ENCODE measurements around the gene MVB12B. TPM values are rescaled to one million over a fixed set of nuclear protein-coding genes. Genes with fewer than 3 reads are reported as not detected.

Gene MVB12B
- total and polyA plus RNA-seq, 2 of the 8 experiments (the other 6 are each of a cell fraction or from before 2014, with no cell fraction given), result 2.6 to 5.0 TPM

DNA sequence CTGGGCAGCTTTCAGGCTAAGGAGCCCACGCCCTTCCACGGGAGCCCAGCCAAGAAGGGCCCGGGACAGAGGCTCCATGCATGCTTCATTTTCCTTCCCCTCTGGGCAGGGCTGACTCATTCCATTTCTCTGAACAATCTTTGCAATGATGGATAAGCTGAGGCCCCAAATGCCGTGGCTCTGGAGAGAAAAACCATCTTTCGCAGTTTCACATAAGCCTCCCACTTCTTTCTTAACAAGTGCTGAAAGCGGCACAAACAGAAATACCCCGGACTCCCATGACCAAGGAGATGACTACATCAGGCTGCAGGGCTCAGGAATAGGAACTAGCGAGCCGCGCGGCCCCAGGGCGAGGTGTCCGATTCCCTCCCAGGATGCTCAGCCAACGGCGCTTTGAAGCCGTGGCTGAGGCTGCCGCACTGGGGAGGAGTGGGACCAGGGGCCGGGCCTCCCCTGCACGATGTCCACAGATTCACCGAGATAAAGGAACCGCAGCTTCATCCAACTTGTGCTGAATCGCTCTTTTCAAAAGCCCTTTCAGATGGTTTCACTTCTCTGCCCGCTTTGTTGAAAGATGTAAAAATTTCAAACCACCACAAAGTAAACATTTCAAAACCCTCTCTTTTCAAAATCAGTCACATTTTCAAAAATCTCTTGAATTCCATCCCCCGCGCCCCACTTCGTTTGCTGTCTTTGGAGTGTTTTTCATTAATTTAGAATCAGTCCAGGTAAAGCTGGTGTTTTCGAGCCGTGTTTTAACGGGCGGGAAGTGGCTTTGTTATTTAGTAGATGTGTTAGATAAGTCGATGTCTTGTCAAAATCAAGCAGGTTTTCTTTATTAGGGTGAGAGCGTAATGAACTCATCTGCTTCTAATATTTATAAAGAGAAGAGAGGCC, 190.6 kb downstream of the MVB12B start:
- Histone ChIP-seq H2BK5ac (ENCODE audit: low read depth, low read length) (no peak overlapping the region), H3K36me3 (ENCODE audit: control insufficient read depth in 2 of 4, insufficient read depth in 4 of 4, low read length in 3 of 4) (no peaks in the 10 kb centered on the region), H3K9ac (replicated peaks in 1 of 4; ENCODE audit: extremely low read depth in 1 of 4, low read depth in 3 of 4, low read length in 3 of 4) (no peak overlapping the region), H3K14ac (ENCODE audit: insufficient read length) (no peak overlapping the region), H3K18ac (ENCODE audit: extremely low read depth, low read length) (no peak overlapping the region), H3K4me2 (ENCODE audit: insufficient read depth in 1 of 2, low read depth in 2 of 2, low read length in 2 of 2) (0 out of 4 replicates have a peak overlapping the region, but pooled peaks of 1 of the 2 experiments have one; percentile 10), H4K8ac (ENCODE audit: extremely low read depth, insufficient read depth, low read length) (no peak overlapping the region), H4K20me1 (replicated peaks in 1 of 2; ENCODE audit: control insufficient read depth in 1 of 2, insufficient read depth in 2 of 2, low read length in 2 of 2) (no peaks in the 10 kb centered on the region), H3K4me3 (ENCODE audit: extremely low read depth in 1 of 4, insufficient read depth in 2 of 4, low read depth in 3 of 4, low read length in 4 of 4) (no peak overlapping the region; a peak in 1 of 8 replicates), H3K27me3 (replicated peaks in 1 of 4; ENCODE audit: control insufficient read depth in 3 of 4, extremely low read depth in 1 of 4, insufficient read depth in 3 of 4, low read length in 3 of 4) (peaks cover 0 to 12% (median 7%) of the 10 kb centered on the region in 4 experiments; a peak in 4 of 7 replicates), H2BK20ac (ENCODE audit: low read length) (no peak overlapping the region), H3K4ac (replicated peaks; ENCODE audit: insufficient read length, low read depth, low read length) (no peak overlapping the region), H3K23ac (ENCODE audit: insufficient read length) (no peak overlapping the region), H2BK12ac (ENCODE audit: low read depth, low read length) (peak overlapping the region; percentile 39; the same call in 1 of the 2 replicates), H4K91ac (replicated peaks; ENCODE audit: insufficient read length, low read length) (no peak overlapping the region), H2AK5ac (ENCODE audit: low read depth, low read length) (no peak overlapping the region), H3K79me1 (ENCODE audit: low read depth, low read length) (no peaks in the 10 kb centered on the region; the same call in 1 of the 2 replicates), H3K56ac (replicated peaks; ENCODE audit: insufficient read length, low read depth, low read length) (no peak overlapping the region), H4K5ac (ENCODE audit: insufficient read length, low read depth, low read length) (no peak overlapping the region), H2BK15ac (ENCODE audit: low read length) (no peak overlapping the region), H3K23me2 (ENCODE audit: low read depth, low read length) (peaks cover 5% of the 10 kb centered on the region; the same call in 1 of the 2 replicates), H2BK120ac (replicated peaks; ENCODE audit: low read depth, low read length) (no peak overlapping the region), H3K27ac (ENCODE audit: low read depth, low read length) (no peak overlapping the region), H2AFZ (ENCODE audit: low read length) (no peak overlapping the region), H3K9me3 (ENCODE audit: insufficient read depth in 2 of 2, low read depth in 1 of 2, low read length in 1 of 2) (no peaks in the 10 kb centered on the region), H3K79me2 (ENCODE audit: control insufficient read depth in 1 of 2, insufficient read depth in 2 of 2, low read length in 2 of 2) (no peaks in the 10 kb centered on the region), H3K4me1 (replicated peaks in 1 of 4; ENCODE audit: control insufficient read depth in 3 of 4, insufficient read depth in 4 of 4, low read length in 3 of 4) (peaks cover 0 to 12% (median 10%) of the 10 kb centered on the region in 4 experiments; a peak in 6 of 7 replicates)
- no peak for FAIRE-seq
- POLR2A ChIA-PET (ENCODE audit: partially characterized antibody), result interaction anchor here (0.7 kb wide), 1 partner anchor 80 kb away, joined by 3 read pairs; no protein-coding TSS in a partner anchor
- TF ChIP-seq, protein P1, sequence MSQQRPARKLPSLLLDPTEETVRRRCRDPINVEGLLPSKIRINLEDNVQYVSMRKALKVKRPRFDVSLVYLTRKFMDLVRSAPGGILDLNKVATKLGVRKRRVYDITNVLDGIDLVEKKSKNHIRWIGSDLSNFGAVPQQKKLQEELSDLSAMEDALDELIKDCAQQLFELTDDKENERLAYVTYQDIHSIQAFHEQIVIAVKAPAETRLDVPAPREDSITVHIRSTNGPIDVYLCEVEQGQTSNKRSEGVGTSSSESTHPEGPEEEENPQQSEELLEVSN (IDR thresholded peaks at IDR 0.05), result 0 out of 2 replicates have a peak, but pooled peaks have one; percentile 39
- TF ChIP-seq GABPA (IDR thresholded peaks at IDR 0.05; ENCODE audit: borderline replicate concordance, insufficient read depth, low read length) (no peak), TBP (IDR thresholded peaks at IDR 0.05; ENCODE audit: low read depth, low read length) (peak; percentile 37; the same call in 1 of the 2 replicates)
- TF ChIP-seq, protein P2, sequence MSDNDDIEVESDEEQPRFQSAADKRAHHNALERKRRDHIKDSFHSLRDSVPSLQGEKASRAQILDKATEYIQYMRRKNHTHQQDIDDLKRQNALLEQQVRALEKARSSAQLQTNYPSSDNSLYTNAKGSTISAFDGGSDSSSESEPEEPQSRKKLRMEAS (IDR thresholded peaks at IDR 0.05), result 0 out of 2 replicates have a peak, but pooled peaks have one; percentile 17
- WGBS, 2 experiments (ENCODE audit: extremely low coverage in 1 of 2, insufficient coverage in 1 of 2, insufficient read length in 1 of 2, insufficient replicate concordance in 2 of 2, low coverage in 1 of 2, low lambda C conversion rate in 2 of 2, missing lambda C conversion rate in 1 of 2), result 58% methylated on average over 32 of the region's 32 CpGs; no CpG with 5 or more reads in 1 of the 2 experiments
- CTCF ChIA-PET (ENCODE audit: partially characterized antibody), result interaction anchor here (0.7 to 24.3 kb wide), 11 partner anchors 8 to 680 kb away, joined by 3 to 343 read pairs (median 4); no protein-coding TSS in a partner anchor
- peak in 1 of 2 experiments; percentile 64 for DNase-seq (ENCODE audit: low read depth in 1 of 2, low spot score in 2 of 2)
